Cardiac fibroblast (primary cell): Measurements from ENCODE around the gene CCSER1.
A peak's percentile ranks its signal among the peaks of the same experiment; 100 is the strongest.

ENCODE experiments used
- DNase-seq, 2 donors: peaks; one replicate each; pipeline versions ENCODE4 v3.0.0 to v3.0.0-alpha.2; 2010; ENCODE audit warnings: low read depth in 2 of 2
- H3K4me3 ChIP-seq, 2 donors: replicated peaks in 1 of 2; 1 replicate in 1 of 2; 2 replicates in 1 of 2; pipeline ENCODE4 v1.5.1; 2011; ENCODE audit warnings: low read depth in 2 of 2, low read length in 2 of 2, mild to moderate bottlenecking in 2 of 2, moderate library complexity in 1 of 2
- TF ChIP-seq, protein P1 (sequence below): IDR thresholded peaks from one replicate; pipeline ENCODE4 v1.5.1; 2011; ENCODE audit warnings: low read depth, mild to moderate bottlenecking, low read length, inconsistent platforms

The CCSER1 gene

DNA sequence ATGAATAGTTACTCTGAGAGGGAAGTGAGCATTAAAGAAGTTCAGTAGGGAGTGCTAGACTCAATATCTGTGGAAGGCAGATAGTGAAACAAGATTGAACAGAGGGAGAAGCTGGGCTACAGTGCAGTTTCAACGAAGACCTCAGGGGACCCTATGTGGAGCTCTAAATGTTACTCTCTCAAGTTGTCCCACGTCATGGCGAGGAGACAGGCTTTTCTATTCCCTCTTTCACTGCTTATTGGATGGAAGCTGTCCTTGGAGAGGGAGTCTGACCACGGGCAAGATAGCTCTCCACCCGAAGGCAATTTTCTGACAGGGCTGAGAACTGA, 42.3 kb upstream of the CCSER1 start:
- no peak for DNase-seq
- TF ChIP-seq, protein P1, sequence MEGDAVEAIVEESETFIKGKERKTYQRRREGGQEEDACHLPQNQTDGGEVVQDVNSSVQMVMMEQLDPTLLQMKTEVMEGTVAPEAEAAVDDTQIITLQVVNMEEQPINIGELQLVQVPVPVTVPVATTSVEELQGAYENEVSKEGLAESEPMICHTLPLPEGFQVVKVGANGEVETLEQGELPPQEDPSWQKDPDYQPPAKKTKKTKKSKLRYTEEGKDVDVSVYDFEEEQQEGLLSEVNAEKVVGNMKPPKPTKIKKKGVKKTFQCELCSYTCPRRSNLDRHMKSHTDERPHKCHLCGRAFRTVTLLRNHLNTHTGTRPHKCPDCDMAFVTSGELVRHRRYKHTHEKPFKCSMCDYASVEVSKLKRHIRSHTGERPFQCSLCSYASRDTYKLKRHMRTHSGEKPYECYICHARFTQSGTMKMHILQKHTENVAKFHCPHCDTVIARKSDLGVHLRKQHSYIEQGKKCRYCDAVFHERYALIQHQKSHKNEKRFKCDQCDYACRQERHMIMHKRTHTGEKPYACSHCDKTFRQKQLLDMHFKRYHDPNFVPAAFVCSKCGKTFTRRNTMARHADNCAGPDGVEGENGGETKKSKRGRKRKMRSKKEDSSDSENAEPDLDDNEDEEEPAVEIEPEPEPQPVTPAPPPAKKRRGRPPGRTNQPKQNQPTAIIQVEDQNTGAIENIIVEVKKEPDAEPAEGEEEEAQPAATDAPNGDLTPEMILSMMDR, result no peak
- H3K4me3 ChIP-seq, result no peak overlapping the region

DNA sequence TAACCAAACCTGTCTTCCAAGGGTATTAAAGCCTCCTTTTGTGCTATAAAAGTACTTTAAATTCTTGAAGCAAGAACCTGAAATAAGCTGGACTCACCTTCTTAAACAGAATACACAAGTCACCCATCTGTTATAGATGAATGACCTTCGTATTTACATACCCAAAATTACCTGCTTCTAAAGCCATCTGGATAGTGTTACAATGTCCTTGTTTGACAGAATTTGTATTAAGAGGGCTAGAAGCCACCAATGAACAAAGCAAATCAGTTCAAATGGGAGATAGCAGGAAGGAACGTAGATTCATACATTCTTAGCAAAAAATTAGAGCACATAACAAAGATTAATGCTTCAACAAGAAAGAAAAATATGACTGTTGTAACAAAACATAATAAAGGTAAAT, 33.7 kb upstream of the CCSER1 start:
- DNase-seq, result no peak
- TF ChIP-seq, protein P1, result no peak
- no peak overlapping the region for H3K4me3 ChIP-seq

- no peak for DNase-seq
- H3K4me3 ChIP-seq, result no peak overlapping the region
- TF ChIP-seq, protein P1, result no peak
These were observed 32.2 kb upstream of the CCSER1 start for GRCh38 chr4:90095000-90095399.

DNA sequence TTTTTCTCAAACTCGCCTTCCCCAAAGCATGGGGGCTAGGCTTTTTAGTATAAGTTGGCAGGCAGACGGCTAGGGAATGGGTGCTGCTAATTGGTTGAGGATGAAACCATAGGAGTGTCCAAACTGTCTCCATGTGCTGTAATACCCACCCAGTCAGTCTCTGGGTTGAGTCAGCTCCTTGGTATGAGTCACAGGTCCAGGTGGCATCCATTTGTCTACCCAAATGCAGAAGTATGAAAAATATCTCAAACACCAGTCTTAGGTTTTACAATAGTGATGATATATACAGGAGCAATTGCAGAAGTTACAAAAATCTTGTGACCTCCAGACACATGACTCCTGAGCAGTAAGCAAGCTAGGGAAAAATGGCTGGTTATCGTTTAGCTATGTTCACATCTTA, 27.4 kb upstream of the CCSER1 start:
- peak in 1 of 2 donors; percentile 1 for DNase-seq
- TF ChIP-seq, protein P1, result no peak
- H3K4me3 ChIP-seq, result no peak overlapping the region

GRCh38 chr4:90103991-90104390, 23.2 kb upstream of the CCSER1 start:
- no peak overlapping the region for H3K4me3 ChIP-seq
- TF ChIP-seq, protein P1, result no peak
- no peak for DNase-seq

- no peak for DNase-seq
- TF ChIP-seq, protein P1, result no peak
- H3K4me3 ChIP-seq, result no peak overlapping the region
These were observed 21.9 kb upstream of the CCSER1 start for GRCh38 chr4:90105274-90105673.

DNA sequence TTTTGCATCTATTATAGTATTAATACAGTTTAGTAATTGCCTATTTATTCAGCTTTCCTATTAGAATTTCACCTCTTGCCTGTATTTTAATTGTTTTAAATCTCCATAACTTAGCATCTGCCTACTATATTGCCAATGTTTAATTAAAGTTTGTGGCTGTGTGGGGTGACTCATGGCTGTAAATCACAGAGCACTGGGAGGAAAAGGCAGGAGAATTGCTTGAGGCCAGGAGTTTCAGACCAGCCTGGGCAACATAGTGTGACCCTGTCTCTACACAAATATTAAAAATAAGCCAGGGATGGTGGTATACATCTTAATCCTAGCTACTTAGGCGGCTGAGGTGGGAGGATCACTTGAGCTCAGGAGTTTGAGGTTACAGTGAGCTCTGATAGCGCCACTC, 14.5 kb upstream of the CCSER1 start:
- no peak overlapping the region for H3K4me3 ChIP-seq
- TF ChIP-seq, protein P1, result no peak
- no peak for DNase-seq
